GM12878 (cell line): ENCODE results near the gene ATN1. TPM values are rescaled to one million over a fixed set of nuclear protein-coding genes. Genes with fewer than 3 reads are reported as not detected.

Source experiments
- ATAC-seq: fragments of 200-7000 bp; cut with Tn5 transposase; 3 replicates; pipeline ENCODE4 v1.9.1; 2020; ENCODE audit warnings: mild to moderate bottlenecking, moderate library complexity
- BruUV-seq: library from RNA; stranded (reverse); fragments of 400-500 nt; replicated peaks from 2 replicates; lab custom pipeline; 2021; lab: Mats Ljungman, UMichigan
- CTCF ChIA-PET: fragments of 300-600 bp; sonication (Branson Sonifier 250); formaldehyde crosslinking; extraction: SDS; loops from one replicate; lab custom pipeline; 2021; ENCODE audit warnings: inconsistent platforms; lab: Yijun Ruan, JAX
- POLR2A ChIA-PET: fragments of 350-600 bp; formaldehyde crosslinking; extraction: SDS; loops from one replicate; lab custom pipeline; 2021; ENCODE audit warnings: inconsistent platforms; lab: Charles Lee
- RAD21 ChIA-PET: fragments of 300-600 bp; sonication (Branson Sonifier 250); formaldehyde crosslinking; loops from one replicate; lab custom pipeline; 2023; ENCODE audit warnings: antibody characterized with exemption; ENCODE audit not compliant: unreplicated experiment; lab: Charles Lee
- SMC1A ChIA-PET: fragments of 300-600 bp; sonication (Branson Sonifier 250); formaldehyde crosslinking; loops from one replicate; lab custom pipeline; 2023; ENCODE audit not compliant: unreplicated experiment, uncharacterized antibody; lab: Charles Lee
- DNase-seq: peaks from one replicate; pipeline ENCODE4 v3.0.0-alpha.2; 2011; ENCODE audit warnings: low read depth, low spot score
- FAIRE-seq: peaks from 3 replicates; lab custom pipeline; 2011; peaks lifted over from hg19 to GRCh38; lab: Jason Lieb, UNC
- H2AFZ ChIP-seq: 2 replicates; pipeline ENCODE4 v1.6.0; 2011; ENCODE audit warnings: low read depth, low read length, control low read depth; ENCODE audit not compliant: control insufficient read depth
- H3K27ac ChIP-seq: 2 replicates; pipeline ENCODE4 v1.5.1; 2011; ENCODE audit warnings: control low read depth; ENCODE audit not compliant: control insufficient read depth, insufficient read depth
- H3K27me3 ChIP-seq, 2 experiments: replicated peaks in 1 of 2; 2 replicates each; pipeline versions ENCODE4 v1.6.0 to v1.6.1; 2011; ENCODE audit warnings: low read length in 1 of 2; ENCODE audit not compliant: control insufficient read depth in 2 of 2, insufficient read depth in 2 of 2
- H3K36me3 ChIP-seq, 2 experiments: 2 replicates each; pipeline ENCODE4 v1.5.1; 2011; ENCODE audit warnings: low read length in 1 of 2; ENCODE audit not compliant: control insufficient read depth in 2 of 2, insufficient read depth in 2 of 2
- H3K4me1 ChIP-seq: 2 replicates; pipeline ENCODE4 v1.6.1; 2011; ENCODE audit warnings: mild to moderate bottlenecking, low read length, moderate library complexity, mixed read lengths; ENCODE audit not compliant: control insufficient read depth, insufficient read depth
- H3K4me2 ChIP-seq: 2 replicates; pipeline ENCODE4 v1.6.0; 2011; ENCODE audit warnings: control low read depth; ENCODE audit not compliant: control insufficient read depth, insufficient read depth
- H3K4me3 ChIP-seq: fragments of 200-600 bp; sonication (generic); 2 replicates; pipeline ENCODE4 v1.5.1; 2016
- H3K79me2 ChIP-seq: 2 replicates; pipeline ENCODE4 v1.6.0; 2011; ENCODE audit warnings: low read length; ENCODE audit not compliant: control insufficient read depth, insufficient read depth
- H3K9ac ChIP-seq: 2 replicates; pipeline ENCODE4 v1.8.0; 2011; ENCODE audit warnings: low read length, control low read depth, mixed read lengths; ENCODE audit not compliant: control insufficient read depth, insufficient read depth
- H3K9me3 ChIP-seq: replicated peaks from 3 replicates; pipeline ENCODE4 v1.5.1; 2011; ENCODE audit warnings: mild to moderate bottlenecking, low read length; ENCODE audit not compliant: control insufficient read depth, insufficient read depth
- H4K20me1 ChIP-seq: 2 replicates; pipeline ENCODE4 v1.6.0; 2011; ENCODE audit not compliant: control insufficient read depth, insufficient read depth
- BCL11A ChIP-seq: IDR thresholded peaks from 2 replicates; pipeline ENCODE4 v1.6.1; 2011; ENCODE audit warnings: low read depth, low read length
- CHD2 ChIP-seq: IDR thresholded peaks from 2 replicates; pipeline ENCODE4 v1.6.1; 2011; ENCODE audit warnings: low read depth, low read length, improper control_type of control experiment, borderline replicate concordance
- ESRRA ChIP-seq: IDR thresholded peaks from 2 replicates; pipeline ENCODE4 v1.6.1; 2012; ENCODE audit warnings: mild to moderate bottlenecking, low read length, improper control_type of control experiment
- FOXK2 ChIP-seq: fragments of 450-650 bp; IDR thresholded peaks from 2 replicates; pipeline ENCODE4 v1.6.1; 2017; ENCODE audit warnings: mild to moderate bottlenecking, moderate library complexity
- HCFC1 ChIP-seq: fragments of 150-350 bp; IDR thresholded peaks from 2 replicates; pipeline ENCODE4 v1.6.1; 2014; ENCODE audit warnings: low read length
- HDAC2 ChIP-seq: fragments of 200-600 bp; sonication (generic); IDR thresholded peaks from 2 replicates; pipeline ENCODE4 v1.6.1; 2017
- MTA2 ChIP-seq: fragments of 450-650 bp; IDR thresholded peaks from 2 replicates; pipeline ENCODE4 v1.6.1; 2016; ENCODE audit warnings: low read depth, mild to moderate bottlenecking, moderate library complexity
- MTA3 ChIP-seq: IDR thresholded peaks from 2 replicates; pipeline ENCODE4 v1.6.1; 2012; ENCODE audit warnings: low read length, inconsistent platforms, borderline replicate concordance
- NFYA ChIP-seq: IDR thresholded peaks from 2 replicates; pipeline ENCODE4 v1.6.1; 2011; ENCODE audit warnings: low read depth, mild to moderate bottlenecking, low read length, improper control_type of control experiment, borderline replicate concordance
- NFYB ChIP-seq: IDR thresholded peaks from 2 replicates; pipeline ENCODE4 v1.6.1; 2011; ENCODE audit warnings: low read depth, mild to moderate bottlenecking, low read length, improper control_type of control experiment, moderate library complexity; ENCODE audit not compliant: insufficient read depth
- NRF1 ChIP-seq: conservative IDR thresholded peaks from 2 replicates; pipeline ENCODE4 v1.6.1; 2011; ENCODE audit warnings: mild to moderate bottlenecking, low read depth, low read length, improper control_type of control experiment
- POU2F2 ChIP-seq: IDR thresholded peaks from 3 replicates; pipeline ENCODE4 v1.6.1; 2011; ENCODE audit warnings: low read depth, mild to moderate bottlenecking, low read length, borderline replicate concordance
- SREBF1 ChIP-seq: IDR thresholded peaks from 2 replicates; pipeline ENCODE4 v1.6.1; 2012; ENCODE audit warnings: mild to moderate bottlenecking, low read length
- YBX1 ChIP-seq: fragments of 450-650 bp; IDR thresholded peaks from 2 replicates; pipeline ENCODE4 v1.6.1; 2016; ENCODE audit warnings: antibody characterized with exemption
- YY1 ChIP-seq: IDR thresholded peaks from 2 replicates; pipeline ENCODE4 v1.6.1; 2011; ENCODE audit warnings: low read depth, mild to moderate bottlenecking, low read length
- WGBS: methylation state at CpG from one replicate; pipeline ENCODE4 v1.1.6; 2016; ENCODE audit warnings: low lambda C conversion rate; ENCODE audit not compliant: insufficient replicate concordance, insufficient coverage; ENCODE audit errors: missing lambda C conversion rate; 5-methylcytosine and 5-hydroxymethylcytosine counted together
- in situ Hi-C: fragments of 300-500 bp; cut with MboI; formaldehyde crosslinking; loops from 9 replicates; pipeline ENCODE4 v1.14.3; 2018; ENCODE audit warnings: mixed read lengths
- intact Hi-C: fragments of 100-400 bp; cut with micrococcal nuclease; formaldehyde crosslinking; loops from one replicate; pipeline ENCODE4 v1.14.2; 2022; ENCODE audit not compliant: unreplicated experiment
- polyA plus RNA-seq, 11 experiments: library from polyadenylated mRNA; depleted of rRNA in 4 of 11; unstranded in 6 of 11; stranded (reverse) in 5 of 11; fragments of >200 nt; fragmentation: Nextera tagmentation in 4 of 11; fragmentation: Illumina TruSeq in 1 of 11; extraction: Ambion mirVana in 4 of 11; extraction: Trizol in 1 of 11; gene quantifications; 1 replicate in 1 of 11; 2 replicates in 10 of 11; pipeline versions ENCODE4 v1.2.1 to v1.2.3, GENCODE V29; 2011 to 2016; ENCODE audit warnings: inconsistent platforms in 2 of 11, missing spikeins in 2 of 11, low read depth in 1 of 11
- total RNA-seq, 4 experiments: library from RNA; depleted of rRNA in 3 of 4; stranded (reverse); fragments of >200 nt in 3 of 4; fragmentation: Illumina TruSeq in 1 of 4; extraction: Trizol in 1 of 4; gene quantifications; 2 replicates each; pipeline versions ENCODE4 v1.2.1 to v1.2.3, GENCODE V29; 2013 to 2021
- TF ChIP-seq, protein P1 (sequence below): fragments of 450-650 bp; IDR thresholded peaks from 2 replicates; pipeline ENCODE4 v1.6.1; 2018; ENCODE audit warnings: mild to moderate bottlenecking, low read depth, moderate library complexity; ENCODE audit not compliant: partially characterized antibody
- TF ChIP-seq, protein P2 (sequence below): fragments of 450-650 bp; formaldehyde crosslinking; IDR thresholded peaks from 2 replicates; pipeline ENCODE4 v1.5.0; 2022; ENCODE audit warnings: mild to moderate bottlenecking, missing genetic modification characterization

ATN1 gene
- total and polyA plus RNA-seq, 10 of the 15 experiments (the other 5 are each of a cell fraction or from before 2014, with no cell fraction given): 0.08 to 44.5 (median 5.0) TPM

DNA sequence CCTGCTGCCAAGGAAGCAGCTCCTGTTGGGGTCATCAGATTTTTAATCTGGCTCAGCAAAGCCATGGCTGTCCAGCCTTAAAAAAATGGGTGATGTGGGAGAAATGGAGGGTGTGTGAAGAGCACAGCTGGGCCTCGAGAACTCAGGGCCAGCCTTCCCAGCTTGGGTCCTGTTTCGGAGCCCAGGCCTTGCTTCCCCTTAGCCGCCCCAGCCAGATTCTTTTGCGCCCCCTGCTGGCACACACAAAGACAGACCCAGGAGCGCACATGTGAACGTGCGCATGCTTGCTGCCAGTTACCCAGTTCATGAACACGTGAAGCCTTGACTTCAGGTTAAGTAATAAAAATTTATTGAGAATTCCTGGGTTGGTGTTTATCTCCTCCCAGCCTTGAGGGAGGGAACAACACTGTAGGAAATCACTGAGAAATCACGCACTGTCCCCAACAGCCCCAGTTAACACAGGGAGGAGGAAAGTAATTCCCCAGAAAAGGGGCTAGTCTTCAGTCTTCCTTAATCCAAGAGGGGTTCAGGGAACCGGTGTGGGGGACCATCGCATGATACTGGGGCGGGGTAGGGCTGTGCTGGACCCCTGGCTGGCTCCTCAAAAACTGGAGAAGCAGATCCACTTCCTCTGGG lies 37.4 kb downstream of the ATN1 start (continued):
- peak; percentile 13; the same call in 1 of the 3 replicates for TF ChIP-seq POU2F2
- TF ChIP-seq ESRRA: no peak
- peak; percentile 79 for TF ChIP-seq YY1
- no peak for TF ChIP-seq SREBF1
- no peak for TF ChIP-seq HDAC2
- no peak for TF ChIP-seq MTA2

DNA sequence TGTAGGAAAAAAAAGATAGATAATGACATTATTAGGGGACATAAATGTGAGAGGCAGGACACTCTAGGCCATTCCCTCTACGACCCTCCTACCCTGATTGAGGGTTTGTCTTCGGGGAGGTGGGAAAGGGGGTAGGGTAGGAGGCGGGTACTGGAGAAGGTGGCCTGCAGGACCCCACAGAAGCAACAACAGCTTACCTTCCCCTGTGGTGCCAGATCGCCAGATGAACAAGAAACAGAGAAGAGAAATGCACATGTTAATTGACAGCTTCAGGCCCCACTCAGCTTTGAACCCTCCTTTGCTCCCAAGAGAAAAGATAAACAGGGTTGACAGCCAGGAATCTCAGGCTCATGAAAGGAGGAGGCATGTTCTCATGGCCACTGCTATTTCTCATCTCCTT lies 38.0 kb downstream of the ATN1 start:
- no peak overlapping the region for H3K4me2 ChIP-seq
- POLR2A ChIA-PET: interaction anchor here (2.3 to 13.5 kb wide), 2 partner anchors 10 to 21 kb away, joined by 7 to 524 read pairs; partner anchors contain the start of genes C12orf57, PTPN6 and RNU7-1
- ATAC-seq (no peak), FAIRE-seq (no peak), DNase-seq (no peak)
- SMC1A ChIA-PET: interaction anchor here (1.0 to 13.2 kb wide), 4 partner anchors 9 to 143 kb away, joined by 3 to 395 read pairs (median 6); partner anchors contain the start of genes C12orf57, C1RL, PTPN6 and RNU7-1
- H4K20me1 ChIP-seq: no peaks in the 10 kb centered on the region
- 45% methylated on average over 4 of the region's 4 CpGs for WGBS
- intact Hi-C loops: loop anchor here (1.0 kb wide), 1 partner anchor 21 kb away; the partner anchor contains the start of gene C12orf57
- peaks cover 30 to 31% of the 10 kb centered on the region in 2 experiments for H3K36me3 ChIP-seq
- H3K79me2 ChIP-seq: peaks cover 41% of the 10 kb centered on the region
- H3K9me3 ChIP-seq: no peaks in the 10 kb centered on the region
- H3K4me3 ChIP-seq: no peak overlapping the region
- H3K27me3 ChIP-seq: no peaks in the 10 kb centered on the region
- in situ Hi-C loops: loop anchor here (25.0 kb wide), 1 partner anchor 1672 kb away; no protein-coding TSS in a partner anchor
- no TSS peak for BruUV-seq
- TF ChIP-seq MTA3 (no peak), YBX1 (no peak), CHD2 (no peak), HCFC1 (no peak), NFYA (no peak), FOXK2 (no peak), NRF1 (no peak), NFYB (no peak), BCL11A (no peak)
- TF ChIP-seq, protein P1, sequence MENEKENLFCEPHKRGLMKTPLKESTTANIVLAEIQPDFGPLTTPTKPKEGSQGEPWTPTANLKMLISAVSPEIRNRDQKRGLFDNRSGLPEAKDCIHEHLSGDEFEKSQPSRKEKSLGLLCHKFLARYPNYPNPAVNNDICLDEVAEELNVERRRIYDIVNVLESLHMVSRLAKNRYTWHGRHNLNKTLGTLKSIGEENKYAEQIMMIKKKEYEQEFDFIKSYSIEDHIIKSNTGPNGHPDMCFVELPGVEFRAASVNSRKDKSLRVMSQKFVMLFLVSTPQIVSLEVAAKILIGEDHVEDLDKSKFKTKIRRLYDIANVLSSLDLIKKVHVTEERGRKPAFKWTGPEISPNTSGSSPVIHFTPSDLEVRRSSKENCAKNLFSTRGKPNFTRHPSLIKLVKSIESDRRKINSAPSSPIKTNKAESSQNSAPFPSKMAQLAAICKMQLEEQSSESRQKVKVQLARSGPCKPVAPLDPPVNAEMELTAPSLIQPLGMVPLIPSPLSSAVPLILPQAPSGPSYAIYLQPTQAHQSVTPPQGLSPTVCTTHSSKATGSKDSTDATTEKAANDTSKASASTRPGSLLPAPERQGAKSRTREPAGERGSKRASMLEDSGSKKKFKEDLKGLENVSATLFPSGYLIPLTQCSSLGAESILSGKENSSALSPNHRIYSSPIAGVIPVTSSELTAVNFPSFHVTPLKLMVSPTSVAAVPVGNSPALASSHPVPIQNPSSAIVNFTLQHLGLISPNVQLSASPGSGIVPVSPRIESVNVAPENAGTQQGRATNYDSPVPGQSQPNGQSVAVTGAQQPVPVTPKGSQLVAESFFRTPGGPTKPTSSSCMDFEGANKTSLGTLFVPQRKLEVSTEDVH: no peak
- TF ChIP-seq, protein P2, sequence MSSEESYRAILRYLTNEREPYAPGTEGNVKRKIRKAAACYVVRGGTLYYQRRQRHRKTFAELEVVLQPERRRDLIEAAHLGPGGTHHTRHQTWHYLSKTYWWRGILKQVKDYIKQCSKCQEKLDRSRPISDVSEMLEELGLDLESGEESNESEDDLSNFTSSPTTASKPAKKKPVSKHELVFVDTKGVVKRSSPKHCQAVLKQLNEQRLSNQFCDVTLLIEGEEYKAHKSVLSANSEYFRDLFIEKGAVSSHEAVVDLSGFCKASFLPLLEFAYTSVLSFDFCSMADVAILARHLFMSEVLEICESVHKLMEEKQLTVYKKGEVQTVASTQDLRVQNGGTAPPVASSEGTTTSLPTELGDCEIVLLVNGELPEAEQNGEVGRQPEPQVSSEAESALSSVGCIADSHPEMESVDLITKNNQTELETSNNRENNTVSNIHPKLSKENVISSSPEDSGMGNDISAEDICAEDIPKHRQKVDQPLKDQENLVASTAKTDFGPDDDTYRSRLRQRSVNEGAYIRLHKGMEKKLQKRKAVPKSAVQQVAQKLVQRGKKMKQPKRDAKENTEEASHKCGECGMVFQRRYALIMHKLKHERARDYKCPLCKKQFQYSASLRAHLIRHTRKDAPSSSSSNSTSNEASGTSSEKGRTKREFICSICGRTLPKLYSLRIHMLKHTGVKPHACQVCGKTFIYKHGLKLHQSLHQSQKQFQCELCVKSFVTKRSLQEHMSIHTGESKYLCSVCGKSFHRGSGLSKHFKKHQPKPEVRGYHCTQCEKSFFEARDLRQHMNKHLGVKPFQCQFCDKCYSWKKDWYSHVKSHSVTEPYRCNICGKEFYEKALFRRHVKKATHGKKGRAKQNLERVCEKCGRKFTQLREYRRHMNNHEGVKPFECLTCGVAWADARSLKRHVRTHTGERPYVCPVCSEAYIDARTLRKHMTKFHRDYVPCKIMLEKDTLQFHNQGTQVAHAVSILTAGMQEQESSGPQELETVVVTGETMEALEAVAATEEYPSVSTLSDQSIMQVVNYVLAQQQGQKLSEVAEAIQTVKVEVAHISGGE (CRISPR knock-in tag): no peak
- TF ChIP-seq, all 136 proteins: peak for 0
- H2AFZ ChIP-seq: no peak overlapping the region
- ChIA-PET RAD21 (interaction anchor here (0.9 to 13.5 kb wide), 6 partner anchors 9 to 147 kb away, joined by 3 to 426 read pairs (median 4); partner anchors contain the start of genes C12orf57, LPCAT3 and RNU7-1), CTCF (interaction anchor here (1.1 to 13.2 kb wide), 8 partner anchors 18 to 147 kb away, joined by 4 to 645 read pairs (median 8); partner anchors contain the start of genes C12orf57, C1RL, PTPN6 and RNU7-1)
- peak overlapping the region; percentile 39; the same call in 1 of the 2 replicates for H3K9ac ChIP-seq
- H3K4me1 ChIP-seq: peaks cover 32% of the 10 kb centered on the region
- peak overlapping the region; percentile 11; the same call in 1 of the 2 replicates for H3K27ac ChIP-seq
